Posterior vena cava (tissue), 2 donors: ENCODE measurements around the gene ARHGAP32. TPM values are rescaled to one million over a fixed set of nuclear protein-coding genes. Genes with fewer than 3 reads are reported as not detected.
"Not testable (repeated sequence)": the region's sequence is repeated elsewhere in the genome, so short reads cannot be mapped to it uniquely, and the experiment has no call there.

ENCODE experiments used
- DNase-seq: peaks from one replicate; pipeline ENCODE4 v3.0.0-alpha.2; 2020; ENCODE audit warnings: low spot score
- intact Hi-C, 2 donors: fragments of 100-400 bp; cut with DNase I; formaldehyde crosslinking; loops; one replicate each; pipeline versions ENCODE4 v1.14.1 to v1.14.2; 2022 to 2023
- total RNA-seq, 2 donors: library from RNA; stranded (reverse); fragmentation: NEBNext Ultra II Directional; extraction: Animal tissue kit (Norgen Biotek cat#: 25700); gene quantifications; one replicate each; pipeline ENCODE4 v1.2.1, GENCODE V29; 2021
- donor health status: DM: yes; HTN: yes; CAD: no.
- donor health status: DM: yes; HTN: yes; CAD: no.

Gene ARHGAP32
- total RNA-seq, 2 donors from 2014 or later = 9.9 to 14.5 TPM

GRCh38 chr11:129055196-129055595 is 136.9 kb downstream of the ARHGAP32 start:
- intact Hi-C loops = no loop called here
- no peak for DNase-seq

GRCh38 chr11:129048911-129049310 is 143.2 kb downstream of the ARHGAP32 start:
- intact Hi-C loops = no loop called here

DNA sequence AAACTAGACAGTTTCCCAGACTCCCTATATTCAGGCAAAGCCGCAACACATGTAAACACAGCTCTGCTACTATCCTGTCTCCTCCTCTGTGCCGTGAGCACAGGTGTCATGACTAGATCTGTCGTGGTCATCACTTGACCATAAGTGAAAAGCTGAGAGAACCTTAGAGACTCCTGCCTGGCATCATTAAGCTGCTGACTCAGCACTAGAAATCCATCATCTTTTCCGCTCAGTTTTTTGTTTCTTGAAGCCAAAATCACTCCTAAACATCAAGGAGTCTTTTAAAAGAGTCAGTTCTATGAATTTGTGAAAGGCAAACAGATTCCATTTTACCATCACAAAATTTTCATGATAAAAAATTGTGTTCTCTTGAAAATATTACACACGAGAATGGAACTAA is 147.0 kb downstream of the ARHGAP32 start:
- no peak for DNase-seq
- intact Hi-C loops = no loop called here

More at GRCh38 chr11:129048911-129049310, 143.2 kb downstream of the ARHGAP32 start:
- no peak for DNase-seq

DNA sequence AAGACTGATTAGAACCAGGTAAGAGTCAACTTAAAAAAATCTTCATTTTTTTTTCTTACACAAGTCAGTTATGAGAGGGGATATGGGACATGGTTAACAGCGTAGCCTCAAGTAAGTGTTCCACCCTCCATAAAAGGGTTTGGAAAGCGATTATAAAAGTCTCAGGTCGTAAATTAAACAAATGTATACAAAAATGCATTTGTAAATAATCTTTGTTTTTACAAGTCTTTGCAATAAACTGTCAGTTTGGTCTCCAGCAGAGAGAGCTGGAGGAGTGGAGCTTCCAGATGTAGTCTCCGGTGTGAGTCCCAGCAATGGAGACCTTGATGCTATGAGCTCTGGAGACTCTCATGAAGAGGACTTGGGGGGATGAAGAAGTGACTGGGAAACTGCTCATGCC is 149.6 kb downstream of the ARHGAP32 start:
- no peak for DNase-seq
- intact Hi-C loops = no loop called here

DNA sequence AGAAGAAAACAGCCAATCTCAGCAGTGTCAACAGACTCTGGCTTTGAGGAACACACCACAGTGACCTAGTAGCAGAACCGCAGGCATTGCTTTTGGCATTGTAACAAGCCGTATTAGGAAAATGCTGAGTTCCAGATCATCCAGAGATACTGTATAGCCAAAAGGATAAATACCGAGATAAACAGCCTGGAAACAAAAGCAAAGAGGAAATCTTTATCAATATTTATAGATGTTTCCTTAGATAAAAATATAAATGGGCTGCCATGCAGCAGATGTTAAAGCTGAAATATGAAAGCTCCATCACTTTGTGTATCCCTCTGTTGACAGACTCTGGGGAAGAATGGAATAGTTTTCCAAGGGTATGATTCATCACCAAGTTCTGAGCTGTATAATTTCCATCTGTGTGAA is 150.5 kb downstream of the ARHGAP32 start:
- intact Hi-C loops = no loop called here
- DNase-seq = no peak

- intact Hi-C loops = no loop called here
- DNase-seq = no peak
These were observed 151.2 kb downstream of the ARHGAP32 start for GRCh38 chr11:129040934-129041333.

DNA sequence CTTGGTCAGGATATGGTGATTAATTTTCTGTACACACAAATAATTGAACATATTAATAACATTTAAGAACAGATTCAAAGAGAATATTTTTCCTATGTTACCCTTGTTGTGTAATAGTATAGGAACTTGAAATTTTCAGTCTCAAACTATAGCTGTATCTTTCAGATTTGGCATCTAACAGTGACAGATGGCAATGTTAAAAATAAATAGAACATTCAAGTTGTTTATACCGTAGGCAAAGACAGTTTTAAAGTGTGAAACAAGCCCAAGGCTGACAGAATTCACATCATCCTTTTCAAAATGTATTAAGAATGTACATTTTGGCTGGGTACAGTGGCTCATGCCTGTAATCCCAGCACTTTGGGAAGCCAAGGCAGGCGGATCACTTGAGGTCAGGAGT is 156.9 kb downstream of the ARHGAP32 start:
- DNase-seq = no peak
- intact Hi-C loops = no loop called here

DNA sequence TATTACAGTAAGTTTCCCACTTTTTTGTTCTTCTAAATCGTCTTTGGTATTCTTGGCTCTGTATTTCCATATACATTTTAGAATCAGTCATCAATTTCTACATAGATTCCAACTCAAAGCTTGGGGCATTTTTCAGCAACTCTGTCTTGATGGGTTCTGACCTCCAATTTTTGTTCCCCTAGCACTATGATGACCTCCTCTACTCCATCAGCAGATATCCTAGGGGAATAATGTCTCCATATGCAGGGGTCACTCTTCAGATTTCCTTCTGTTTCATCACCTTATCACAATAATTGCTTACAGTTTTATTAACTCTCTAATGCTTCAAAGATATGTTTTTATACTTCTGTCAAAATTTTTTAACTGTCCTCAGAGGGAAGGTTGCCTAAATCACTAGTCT is 158.1 kb downstream of the ARHGAP32 start:
- DNase-seq = no peak
- intact Hi-C loops = no loop called here

- intact Hi-C loops = no loop called here
- DNase-seq = no peak
These were observed 168.0 kb downstream of the ARHGAP32 start for GRCh38 chr11:129023968-129024676.

GRCh38 chr11:129021295-129021694 is 170.8 kb downstream of the ARHGAP32 start:
- intact Hi-C loops = no loop called here
- DNase-seq = no peak

DNA sequence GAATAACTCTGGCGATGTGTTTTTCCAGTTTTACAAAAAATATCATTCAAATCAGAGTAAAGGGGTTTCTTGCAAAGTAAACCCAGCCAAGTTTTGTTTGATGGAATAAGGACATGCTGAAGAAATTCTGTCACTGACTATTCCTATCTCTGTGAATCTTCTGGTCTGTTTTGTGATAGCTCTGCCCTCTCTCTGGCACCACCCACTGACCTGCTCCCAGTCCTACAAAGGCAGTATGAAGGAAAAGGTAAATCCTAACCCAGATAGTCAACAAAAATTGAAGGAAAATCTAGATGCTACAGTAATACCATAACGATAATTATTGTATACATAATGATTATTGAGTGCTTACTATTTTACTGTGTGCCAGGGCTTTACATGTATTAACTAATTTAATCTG is 173.1 kb downstream of the ARHGAP32 start:
- DNase-seq = no peak
- intact Hi-C loops = no loop called here

DNA sequence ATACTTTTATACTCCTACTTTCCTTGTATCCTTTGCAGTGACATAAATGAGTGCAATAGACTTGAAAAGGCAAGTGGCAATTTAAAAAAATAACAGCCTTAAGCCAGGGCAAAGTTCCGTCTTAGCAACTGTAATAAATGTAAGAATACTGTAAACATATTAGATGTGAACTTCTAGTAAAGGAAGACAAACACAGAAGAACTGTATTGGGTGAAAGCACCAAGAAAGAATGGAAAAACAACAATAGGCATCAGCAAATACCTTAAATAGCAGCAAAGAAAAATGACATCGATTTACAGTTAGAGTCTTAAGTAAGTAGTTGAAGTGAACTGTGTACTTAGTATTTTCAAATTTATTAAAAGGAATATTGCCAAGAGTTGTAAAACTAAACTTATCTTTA is 174.0 kb downstream of the ARHGAP32 start:
- intact Hi-C loops = no loop called here
- DNase-seq = no peak

DNA sequence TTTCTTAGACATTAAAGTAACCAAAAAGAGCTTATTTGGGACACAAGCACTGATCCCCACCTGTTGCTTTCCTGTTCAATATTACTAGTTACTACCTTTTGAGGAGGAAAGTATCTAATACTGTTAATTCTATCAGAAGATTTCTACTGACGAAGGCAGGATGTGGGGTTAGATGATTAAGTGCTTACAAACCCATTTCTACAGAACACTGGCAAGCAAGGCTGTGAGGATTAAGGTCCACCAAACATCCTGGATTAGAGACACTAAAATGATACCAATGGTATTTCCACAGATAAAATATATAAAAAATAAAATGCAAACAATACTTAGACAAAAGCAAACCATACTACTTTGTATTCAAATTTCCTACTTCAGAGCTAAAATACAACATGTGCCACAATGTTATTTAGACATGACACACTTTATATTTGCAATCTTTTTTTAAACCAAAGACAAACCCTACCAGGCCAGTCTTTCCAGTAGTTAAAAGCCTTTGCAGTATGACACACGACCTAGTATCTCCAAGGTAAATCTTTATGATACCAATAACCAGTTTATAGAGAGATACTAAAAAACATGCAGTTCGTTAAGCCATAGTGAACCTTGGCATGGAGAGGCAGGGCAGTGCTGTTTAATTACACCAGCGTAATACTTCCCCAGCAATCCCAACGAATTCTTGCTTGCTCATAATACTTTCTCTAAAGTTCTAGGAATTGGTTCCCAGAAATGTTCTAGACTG is 178.2 kb downstream of the ARHGAP32 start:
- intact Hi-C loops = no loop called here

GRCh38 chr11:129012880-129013279 is 179.2 kb downstream of the ARHGAP32 start:
- no peak for DNase-seq
- intact Hi-C loops = no loop called here

More for the DNA sequence above, 178.2 kb downstream of the ARHGAP32 start:
- DNase-seq = no peak

DNA sequence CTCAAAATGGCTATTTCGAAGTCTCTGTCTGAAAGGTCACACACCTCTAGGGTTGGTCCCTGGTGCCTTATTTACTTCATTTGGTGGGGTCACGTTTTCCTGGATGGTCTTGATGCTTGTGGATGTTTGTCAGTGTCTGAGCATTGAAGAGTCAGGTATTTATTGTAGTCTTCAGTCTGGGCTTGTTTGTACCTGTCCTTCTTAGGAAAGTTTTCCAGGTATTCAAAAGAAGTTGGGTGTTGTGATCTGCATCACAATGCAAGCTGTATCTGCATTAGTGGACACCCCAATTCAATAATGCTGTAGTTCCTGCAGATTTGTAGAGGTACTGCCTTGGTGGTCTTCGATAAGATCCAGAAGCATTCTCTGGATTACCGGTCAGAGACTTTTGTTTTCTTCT is 186.0 kb downstream of the ARHGAP32 start:
- intact Hi-C loops = no loop called here
- no peak for DNase-seq

DNA sequence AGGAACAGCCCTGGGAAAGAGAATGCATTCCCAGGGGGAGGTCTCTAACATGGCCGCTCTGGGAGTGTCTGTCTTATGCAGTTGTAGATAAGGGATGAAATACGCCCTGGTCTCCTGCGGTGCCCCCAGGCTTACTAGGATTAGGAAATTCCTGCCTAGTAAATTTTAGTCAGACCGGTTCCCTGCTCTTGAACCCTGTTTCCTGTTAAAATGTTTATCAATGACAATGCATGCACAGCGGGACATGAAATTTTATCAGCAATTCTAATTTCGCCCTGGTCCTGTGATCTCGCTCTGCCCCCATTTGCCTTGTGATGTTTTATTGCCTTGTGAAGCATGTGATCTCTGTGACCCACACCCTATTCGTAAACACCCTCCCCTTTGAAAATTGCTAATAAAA is 193.0 kb downstream of the ARHGAP32 start:
- intact Hi-C loops, DNase-seq: not testable (repeated sequence)

DNA sequence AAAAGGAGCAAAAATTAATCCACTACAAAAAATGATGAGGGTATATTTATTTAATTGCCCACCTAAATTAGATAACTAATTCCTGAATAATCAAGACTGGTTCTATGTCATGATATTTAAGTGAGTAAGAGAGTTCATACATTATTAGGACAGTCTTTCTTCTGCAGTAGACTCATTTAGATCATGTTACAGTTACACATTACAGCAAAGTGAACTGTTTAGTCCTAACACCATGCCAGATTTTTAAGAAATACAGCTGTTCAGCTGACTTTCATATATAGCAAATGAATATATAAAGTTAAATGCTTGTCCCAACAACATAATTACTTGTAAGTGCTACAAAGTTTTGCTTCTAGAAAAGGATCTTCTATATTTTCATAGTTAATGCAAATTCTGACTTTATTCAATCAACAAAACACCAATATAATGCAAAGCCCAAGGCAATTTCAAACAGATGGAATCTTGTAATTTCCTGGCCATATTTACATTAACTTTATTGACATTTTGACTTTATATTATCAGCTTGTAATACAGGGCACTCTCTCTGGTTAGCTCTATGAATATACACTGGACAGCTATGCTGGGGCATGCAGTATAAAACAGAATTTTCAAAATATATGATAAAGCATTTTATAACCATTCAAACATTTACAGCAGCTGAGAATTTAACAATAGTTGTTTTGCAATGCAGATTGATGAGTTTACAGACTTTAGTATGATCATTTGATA is 203.7 kb downstream of the ARHGAP32 start:
- intact Hi-C loops = no loop called here
- no peak for DNase-seq

DNA sequence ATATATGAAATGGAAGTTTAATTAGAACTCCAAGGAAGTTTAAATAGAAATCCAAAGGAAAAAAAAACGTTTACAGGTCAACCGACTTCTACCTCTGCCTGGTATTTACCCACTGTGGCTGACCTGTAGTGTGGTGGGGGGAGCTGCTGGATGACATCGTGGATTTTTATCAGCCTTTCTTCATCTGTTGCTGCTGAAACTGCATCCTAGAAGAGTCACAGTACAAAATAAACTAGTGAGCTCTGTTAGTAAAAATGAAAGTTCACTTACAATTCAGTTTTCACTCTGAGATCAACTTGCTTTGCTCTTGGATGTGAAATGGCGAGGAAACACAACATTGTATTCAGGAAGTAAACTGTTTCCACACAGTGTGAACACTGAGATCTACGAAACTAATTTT is 206.2 kb downstream of the ARHGAP32 start:
- intact Hi-C loops = no loop called here
- no peak for DNase-seq

DNA sequence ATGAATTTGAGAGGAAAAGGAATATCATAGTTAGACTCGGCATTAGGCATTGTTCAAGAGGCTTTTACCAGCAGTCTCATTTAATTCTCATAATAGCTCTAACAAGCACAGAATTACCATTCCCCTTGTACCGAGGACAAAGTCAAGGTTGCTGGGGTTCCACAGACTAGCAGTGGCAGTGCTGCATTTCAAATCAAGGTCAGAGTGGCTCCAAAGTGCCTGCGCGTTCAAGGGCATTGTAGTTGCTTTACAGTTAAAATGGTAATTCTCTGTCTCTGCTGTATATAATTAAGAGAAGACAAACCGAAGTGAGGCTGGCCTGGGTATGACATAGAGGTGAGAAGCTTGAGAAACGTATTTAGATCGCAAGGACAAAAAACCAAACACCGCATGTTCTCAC is 209.1 kb downstream of the ARHGAP32 start:
- no peak for DNase-seq
- intact Hi-C loops = no loop called here

DNA sequence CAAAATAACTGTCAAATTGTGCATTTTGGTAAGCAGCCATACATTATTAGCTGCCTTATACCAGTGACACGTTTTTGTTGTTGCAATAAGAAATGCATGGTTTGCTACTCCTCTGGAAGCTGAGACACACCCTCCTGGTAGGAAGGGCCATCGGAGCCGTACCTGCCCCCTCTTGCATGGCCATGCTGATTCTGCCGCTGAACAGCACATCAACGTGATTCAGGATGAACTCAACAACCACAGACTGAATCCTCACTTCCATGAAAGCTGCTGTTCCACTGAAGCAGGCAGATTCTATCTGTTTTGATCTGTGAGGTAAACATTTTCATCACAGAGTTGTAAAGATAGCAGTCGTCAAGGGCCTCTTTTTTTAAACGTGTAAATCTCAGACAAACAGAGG is 210.9 kb downstream of the ARHGAP32 start:
- intact Hi-C loops = no loop called here
- no peak for DNase-seq
